HFFc6 (cell line): ENCODE measurements around the gene IGLON5. TPM values are rescaled to one million over a fixed set of nuclear protein-coding genes. Genes with fewer than 3 reads are reported as not detected.

Source experiments
- DNase-seq: peaks from one replicate; pipeline ENCODE4 v3.0.0-alpha.2; 2018
- H3K27ac Mint-ChIP-seq: 2 replicates; pipeline ENCODE4 v1.8.0; 2020; ENCODE audit warnings: mild to moderate bottlenecking, mixed read lengths
- H3K27me3 Mint-ChIP-seq: 2 replicates; pipeline ENCODE4 v1.8.0; 2021; ENCODE audit warnings: mild to moderate bottlenecking, moderate library complexity, mixed read lengths; ENCODE audit not compliant: insufficient read depth
- H3K36me3 Mint-ChIP-seq: 2 replicates; pipeline ENCODE4 v1.8.0; 2021; ENCODE audit warnings: low read depth, mixed read lengths
- H3K4me1 Mint-ChIP-seq: 2 replicates; pipeline ENCODE4 v1.8.0; 2020; ENCODE audit warnings: low read depth, mixed read lengths
- H3K4me3 Mint-ChIP-seq: 2 replicates; pipeline ENCODE4 v1.8.0; 2020; ENCODE audit warnings: mild to moderate bottlenecking, moderate library complexity, mixed read lengths
- H3K9me3 Mint-ChIP-seq: 2 replicates; pipeline ENCODE4 v1.8.0; 2020; ENCODE audit warnings: mild to moderate bottlenecking, mixed read lengths
- CTCF ChIP-seq: fragments of 200-600 bp; sonication (generic); IDR thresholded peaks from 2 replicates; pipeline ENCODE4 v1.5.0; 2021; ENCODE audit warnings: antibody characterized with exemption, mild to moderate bottlenecking
- long read RNA-seq: library from polyadenylated mRNA; unstranded; transcript quantifications from one replicate; pipeline ENCODE4 v2.0.0, GENCODE V29; 2019
- total RNA-seq, 6 experiments: library from RNA; stranded (reverse); fragmentation: NEBNext Ultra II Directional; extraction: Animal tissue kit (Norgen Biotek cat#: 25700); gene quantifications; 2 replicates in 1 of 6; 3 replicates in 5 of 6; pipeline ENCODE4 v1.2.3, GENCODE V29; 2021

The IGLON5 gene
- not detected for total RNA-seq
- long read RNA-seq = 0 reads

- no peak for TF ChIP-seq CTCF
- Mint-ChIP-seq H3K4me3 (no peak within 1 kb of the TSS), H3K27me3 (peaks cover 12% of the 10 kb centered on the region), H3K9me3 (peaks cover 16% of the 10 kb centered on the region), H3K4me1 (no peaks in the 10 kb centered on the region), H3K27ac (no peak within 1 kb of the TSS), H3K36me3 (no peaks in the 10 kb centered on the region)
- DNase-seq = no peak
Measured at GRCh38 chr19:51311351-51312257, at the start of gene IGLON5. IGLON5 (plus strand) TSS chr19:51311644; CDS start chr19:51311848, 204 bp downstream.

GRCh38 chr19:51263808-51264207 is 47.6 kb upstream of the IGLON5 start:
- H3K4me3 Mint-ChIP-seq = no peak overlapping the region
- TF ChIP-seq CTCF = no peak
- peaks cover 19% of the 10 kb centered on the region for H3K9me3 Mint-ChIP-seq
- DNase-seq = no peak
- no peaks in the 10 kb centered on the region for H3K36me3 Mint-ChIP-seq
- H3K4me1 Mint-ChIP-seq = no peaks in the 10 kb centered on the region
- no peak overlapping the region for H3K27ac Mint-ChIP-seq
- peaks cover 4% of the 10 kb centered on the region; the same call in 1 of the 2 replicates for H3K27me3 Mint-ChIP-seq

GRCh38 chr19:51271067-51271466 is 40.4 kb upstream of the IGLON5 start:
- Mint-ChIP-seq H3K4me3 (no peak overlapping the region), H3K27ac (no peak overlapping the region), H3K9me3 (peaks cover 47% of the 10 kb centered on the region), H3K36me3 (peaks cover 6% of the 10 kb centered on the region), H3K27me3 (peaks cover 2% of the 10 kb centered on the region; the same call in 1 of the 2 replicates), H3K4me1 (no peaks in the 10 kb centered on the region)
- no peak for DNase-seq
- TF ChIP-seq CTCF = no peak

GRCh38 chr19:51272183-51272810 is 39.1 kb upstream of the IGLON5 start:
- no peak overlapping the region for H3K4me3 Mint-ChIP-seq
- DNase-seq = no peak
- H3K9me3 Mint-ChIP-seq = peaks cover 47% of the 10 kb centered on the region
- peaks cover 2% of the 10 kb centered on the region; the same call in 1 of the 2 replicates for H3K27me3 Mint-ChIP-seq
- H3K27ac Mint-ChIP-seq = no peak overlapping the region
- H3K36me3 Mint-ChIP-seq = peaks cover 6% of the 10 kb centered on the region
- TF ChIP-seq CTCF = no peak
- H3K4me1 Mint-ChIP-seq = no peaks in the 10 kb centered on the region

GRCh38 chr19:51274049-51274770 is 37.2 kb upstream of the IGLON5 start:
- no peak for DNase-seq
- peaks cover 67% of the 10 kb centered on the region for H3K9me3 Mint-ChIP-seq
- H3K4me1 Mint-ChIP-seq = no peaks in the 10 kb centered on the region
- peaks cover 11% of the 10 kb centered on the region for H3K36me3 Mint-ChIP-seq
- no peaks in the 10 kb centered on the region for H3K27me3 Mint-ChIP-seq
- H3K27ac Mint-ChIP-seq = no peak overlapping the region
- H3K4me3 Mint-ChIP-seq = no peak overlapping the region
- TF ChIP-seq CTCF = no peak
